Measurements from ENCODE around the gene LYSET. TPM values are rescaled to one million over a fixed set of nuclear protein-coding genes. Genes with fewer than 3 reads are reported as not detected.
A peak's percentile ranks its signal among the peaks of the same experiment; 100 is the strongest.
"Not testable (repeated sequence)": the region's sequence is repeated elsewhere in the genome, so short reads cannot be mapped to it uniquely, and the experiment has no call there.

Gene LYSET
- total RNA-seq, 1 experiment from 2014 or later: 35.7 TPM

- Histone ChIP-seq H3K4me1 (ENCODE audit: low read length) (peaks cover 2% of the 10 kb centered on the region; the same call in 1 of the 2 replicates), H3K9ac (ENCODE audit: low read length) (no peak overlapping the region), H3K4me3 (ENCODE audit: low read length) (no peak overlapping the region), H3K4me2 (ENCODE audit: low read depth, low read length, poor library complexity, severe bottlenecking) (no peak overlapping the region), H3K36me3 (ENCODE audit: insufficient read depth, low read length) (peaks cover 44% of the 10 kb centered on the region), H3K79me2 (ENCODE audit: low read length) (no peaks in the 10 kb centered on the region), H4K20me1 (ENCODE audit: insufficient read depth, low read depth, low read length) (no peaks in the 10 kb centered on the region), H3K9me3 (ENCODE audit: low read length) (no peaks in the 10 kb centered on the region), H2AFZ (ENCODE audit: low read length) (no peak overlapping the region), H3K27me3 (ENCODE audit: low read length) (no peaks in the 10 kb centered on the region), H3K9me2 (replicated peaks; ENCODE audit: insufficient read depth, low read length) (no peaks in the 10 kb centered on the region), H3K27ac (ENCODE audit: low read length) (no peak overlapping the region)
- peak; percentile 61 for DNase-seq
Observed at GRCh38 chr14:93220509-93220908, 35.4 kb downstream of the LYSET start.

- Histone ChIP-seq H3K9me2 (replicated peaks; ENCODE audit: insufficient read depth, low read length) (no peaks in the 10 kb centered on the region), H3K4me1 (ENCODE audit: low read length) (peaks cover 2% of the 10 kb centered on the region; the same call in 1 of the 2 replicates), H3K27ac (ENCODE audit: low read length) (no peak overlapping the region), H3K4me3 (ENCODE audit: low read length) (no peak overlapping the region), H2AFZ (ENCODE audit: low read length) (no peak overlapping the region), H3K36me3 (ENCODE audit: insufficient read depth, low read length) (peaks cover 37% of the 10 kb centered on the region), H3K9me3 (ENCODE audit: low read length) (no peaks in the 10 kb centered on the region), H3K9ac (ENCODE audit: low read length) (no peak overlapping the region), H4K20me1 (ENCODE audit: insufficient read depth, low read depth, low read length) (no peaks in the 10 kb centered on the region), H3K27me3 (ENCODE audit: low read length) (no peaks in the 10 kb centered on the region), H3K79me2 (ENCODE audit: low read length) (no peaks in the 10 kb centered on the region), H3K4me2 (ENCODE audit: low read depth, low read length, poor library complexity, severe bottlenecking) (no peak overlapping the region)
- no peak for DNase-seq
Observed at GRCh38 chr14:93223565-93223964, 38.4 kb downstream of the LYSET start.

- Histone ChIP-seq H3K27ac (ENCODE audit: low read length) (no peak overlapping the region), H3K4me1 (ENCODE audit: low read length) (no peaks in the 10 kb centered on the region), H4K20me1 (ENCODE audit: insufficient read depth, low read depth, low read length) (no peaks in the 10 kb centered on the region), H2AFZ (ENCODE audit: low read length) (no peak overlapping the region), H3K4me3 (ENCODE audit: low read length) (no peak overlapping the region), H3K4me2 (ENCODE audit: low read depth, low read length, poor library complexity, severe bottlenecking) (no peak overlapping the region), H3K9me2 (replicated peaks; ENCODE audit: insufficient read depth, low read length) (no peaks in the 10 kb centered on the region), H3K9me3 (ENCODE audit: low read length) (no peaks in the 10 kb centered on the region), H3K27me3 (ENCODE audit: low read length) (no peaks in the 10 kb centered on the region), H3K9ac (ENCODE audit: low read length) (no peak overlapping the region), H3K79me2 (ENCODE audit: low read length) (no peaks in the 10 kb centered on the region), H3K36me3 (ENCODE audit: insufficient read depth, low read length) (peaks cover 15% of the 10 kb centered on the region; the same call in 1 of the 2 replicates)
- no peak for DNase-seq
Observed at GRCh38 chr14:93228550-93228949, 43.4 kb downstream of the LYSET start.

- Histone ChIP-seq H3K27ac (ENCODE audit: low read length) (no peak overlapping the region), H3K27me3 (ENCODE audit: low read length) (no peaks in the 10 kb centered on the region), H3K4me3 (ENCODE audit: low read length) (no peak overlapping the region), H3K9ac (ENCODE audit: low read length) (no peak overlapping the region), H3K4me2 (ENCODE audit: low read depth, low read length, poor library complexity, severe bottlenecking) (no peak overlapping the region), H3K9me2 (replicated peaks; ENCODE audit: insufficient read depth, low read length) (no peaks in the 10 kb centered on the region), H4K20me1 (ENCODE audit: insufficient read depth, low read depth, low read length) (no peaks in the 10 kb centered on the region; the same call in 1 of the 2 replicates), H3K36me3 (ENCODE audit: insufficient read depth, low read length) (peaks cover 8% of the 10 kb centered on the region; the same call in 1 of the 2 replicates), H3K9me3 (ENCODE audit: low read length) (no peaks in the 10 kb centered on the region), H2AFZ (ENCODE audit: low read length) (no peak overlapping the region), H3K4me1 (ENCODE audit: low read length) (no peaks in the 10 kb centered on the region), H3K79me2 (ENCODE audit: low read length) (no peaks in the 10 kb centered on the region)
- DNase-seq: no peak
Observed at GRCh38 chr14:93230539-93230938, 45.4 kb downstream of the LYSET start.

GRCh38 chr14:93231129-93231979 lies 46.2 kb downstream of the LYSET start:
- no peak overlapping the region for H3K27ac ChIP-seq (ENCODE audit: low read length)
- no peak overlapping the region for H3K9ac ChIP-seq (ENCODE audit: low read length)
- no peaks in the 10 kb centered on the region for H3K4me1 ChIP-seq (ENCODE audit: low read length)
- H3K79me2 ChIP-seq (ENCODE audit: low read length): no peaks in the 10 kb centered on the region
- H3K4me2 ChIP-seq (ENCODE audit: low read depth, low read length, poor library complexity, severe bottlenecking): no peak overlapping the region
- H3K4me3 ChIP-seq (ENCODE audit: low read length): no peak overlapping the region
- no peak overlapping the region for H2AFZ ChIP-seq (ENCODE audit: low read length)
- H3K27me3 ChIP-seq (ENCODE audit: low read length): no peaks in the 10 kb centered on the region
- no peaks in the 10 kb centered on the region; the same call in 1 of the 2 replicates for H4K20me1 ChIP-seq (ENCODE audit: insufficient read depth, low read depth, low read length)
- DNase-seq: no peak
- H3K9me3 ChIP-seq (ENCODE audit: low read length): no peaks in the 10 kb centered on the region
- H3K9me2 ChIP-seq (replicated peaks; ENCODE audit: insufficient read depth, low read length): no peaks in the 10 kb centered on the region
- peaks cover 5% of the 10 kb centered on the region; the same call in 1 of the 2 replicates for H3K36me3 ChIP-seq (ENCODE audit: insufficient read depth, low read length)

GRCh38 chr14:93232159-93232558 lies 47.0 kb downstream of the LYSET start:
- peaks cover 5% of the 10 kb centered on the region; the same call in 1 of the 2 replicates for H3K36me3 ChIP-seq (ENCODE audit: insufficient read depth, low read length)
- no peaks in the 10 kb centered on the region for H3K9me2 ChIP-seq (replicated peaks; ENCODE audit: insufficient read depth, low read length)
- H3K27me3 ChIP-seq (ENCODE audit: low read length): no peaks in the 10 kb centered on the region
- H2AFZ ChIP-seq (ENCODE audit: low read length): no peak overlapping the region
- H3K79me2 ChIP-seq (ENCODE audit: low read length): no peaks in the 10 kb centered on the region
- no peaks in the 10 kb centered on the region; the same call in 1 of the 2 replicates for H4K20me1 ChIP-seq (ENCODE audit: insufficient read depth, low read depth, low read length)
- no peaks in the 10 kb centered on the region for H3K9me3 ChIP-seq (ENCODE audit: low read length)
- H3K27ac ChIP-seq (ENCODE audit: low read length): no peak overlapping the region
- no peaks in the 10 kb centered on the region for H3K4me1 ChIP-seq (ENCODE audit: low read length)
- no peak overlapping the region for H3K9ac ChIP-seq (ENCODE audit: low read length)
- no peak for DNase-seq
- H3K4me2 ChIP-seq (ENCODE audit: low read depth, low read length, poor library complexity, severe bottlenecking): no peak overlapping the region
- H3K4me3 ChIP-seq (ENCODE audit: low read length): no peak overlapping the region

- not testable (repeated sequence) for H3K27ac ChIP-seq (ENCODE audit: low read length); H3K9me3 ChIP-seq (ENCODE audit: low read length); H3K9me2 ChIP-seq (replicated peaks; ENCODE audit: insufficient read depth, low read length); H3K9ac ChIP-seq (ENCODE audit: low read length); H3K4me2 ChIP-seq (ENCODE audit: low read depth, low read length, poor library complexity, severe bottlenecking); H3K79me2 ChIP-seq (ENCODE audit: low read length); H2AFZ ChIP-seq (ENCODE audit: low read length); H4K20me1 ChIP-seq (ENCODE audit: insufficient read depth, low read depth, low read length); H3K36me3 ChIP-seq (ENCODE audit: insufficient read depth, low read length); H3K4me3 ChIP-seq (ENCODE audit: low read length); H3K27me3 ChIP-seq (ENCODE audit: low read length); H3K4me1 ChIP-seq (ENCODE audit: low read length); DNase-seq
Observed at GRCh38 chr14:93233078-93233477, 48.0 kb downstream of the LYSET start.

GRCh38 chr14:93234798-93235197 lies 49.7 kb downstream of the LYSET start:
- Histone ChIP-seq H3K4me2 (ENCODE audit: low read depth, low read length, poor library complexity, severe bottlenecking) (no peak overlapping the region), H3K9ac (ENCODE audit: low read length) (no peak overlapping the region), H2AFZ (ENCODE audit: low read length) (no peak overlapping the region), H4K20me1 (ENCODE audit: insufficient read depth, low read depth, low read length) (no peaks in the 10 kb centered on the region; the same call in 1 of the 2 replicates), H3K36me3 (ENCODE audit: insufficient read depth, low read length) (0 out of 2 replicates have a peak, but pooled peaks cover 1% of the 10 kb centered on the region), H3K27me3 (ENCODE audit: low read length) (no peaks in the 10 kb centered on the region), H3K4me1 (ENCODE audit: low read length) (no peaks in the 10 kb centered on the region), H3K9me3 (ENCODE audit: low read length) (no peaks in the 10 kb centered on the region), H3K79me2 (ENCODE audit: low read length) (no peaks in the 10 kb centered on the region), H3K27ac (ENCODE audit: low read length) (no peak overlapping the region), H3K9me2 (replicated peaks; ENCODE audit: insufficient read depth, low read length) (no peaks in the 10 kb centered on the region), H3K4me3 (ENCODE audit: low read length) (no peak overlapping the region)
- no peak for DNase-seq

Data from Karpas-422 (cell line).